ENCODE results near the gene MBD6.

DNA sequence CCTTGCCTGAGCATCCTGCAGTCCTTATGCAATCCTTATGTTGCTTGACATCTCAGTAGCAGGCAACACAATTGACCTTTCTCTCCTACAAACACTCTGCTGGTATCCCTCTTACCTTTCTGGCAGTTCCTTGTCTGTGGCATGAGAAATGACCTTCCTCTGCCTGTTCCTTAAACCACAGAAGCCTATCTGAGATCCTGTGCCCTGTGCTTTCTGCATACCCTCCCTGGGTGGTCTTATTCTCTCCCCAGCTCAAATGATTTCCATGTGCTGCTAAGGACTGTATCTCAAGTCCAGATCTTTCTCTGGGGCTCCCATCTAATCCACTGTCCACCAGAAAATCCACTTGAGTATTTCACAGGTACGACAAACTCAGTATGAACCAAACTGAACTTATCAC, 41.0 kb upstream of the MBD6 start:
- TF ChIP-seq RARB (CRISPR knock-in tag; IDR thresholded peaks at IDR 0.05) = no peak
- TF ChIP-seq SNAI2 (CRISPR knock-in tag; IDR thresholded peaks at IDR 0.05) = no peak
- TF ChIP-seq GLIS3 (CRISPR knock-in tag; IDR thresholded peaks at IDR 0.05) = no peak
- TF ChIP-seq, protein P1, sequence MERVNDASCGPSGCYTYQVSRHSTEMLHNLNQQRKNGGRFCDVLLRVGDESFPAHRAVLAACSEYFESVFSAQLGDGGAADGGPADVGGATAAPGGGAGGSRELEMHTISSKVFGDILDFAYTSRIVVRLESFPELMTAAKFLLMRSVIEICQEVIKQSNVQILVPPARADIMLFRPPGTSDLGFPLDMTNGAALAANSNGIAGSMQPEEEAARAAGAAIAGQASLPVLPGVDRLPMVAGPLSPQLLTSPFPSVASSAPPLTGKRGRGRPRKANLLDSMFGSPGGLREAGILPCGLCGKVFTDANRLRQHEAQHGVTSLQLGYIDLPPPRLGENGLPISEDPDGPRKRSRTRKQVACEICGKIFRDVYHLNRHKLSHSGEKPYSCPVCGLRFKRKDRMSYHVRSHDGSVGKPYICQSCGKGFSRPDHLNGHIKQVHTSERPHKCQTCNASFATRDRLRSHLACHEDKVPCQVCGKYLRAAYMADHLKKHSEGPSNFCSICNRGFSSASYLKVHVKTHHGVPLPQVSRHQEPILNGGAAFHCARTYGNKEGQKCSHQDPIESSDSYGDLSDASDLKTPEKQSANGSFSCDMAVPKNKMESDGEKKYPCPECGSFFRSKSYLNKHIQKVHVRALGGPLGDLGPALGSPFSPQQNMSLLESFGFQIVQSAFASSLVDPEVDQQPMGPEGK (CRISPR knock-in tag; IDR thresholded peaks at IDR 0.05; ENCODE audit: borderline replicate concordance) = no peak
- TF ChIP-seq, protein P2, sequence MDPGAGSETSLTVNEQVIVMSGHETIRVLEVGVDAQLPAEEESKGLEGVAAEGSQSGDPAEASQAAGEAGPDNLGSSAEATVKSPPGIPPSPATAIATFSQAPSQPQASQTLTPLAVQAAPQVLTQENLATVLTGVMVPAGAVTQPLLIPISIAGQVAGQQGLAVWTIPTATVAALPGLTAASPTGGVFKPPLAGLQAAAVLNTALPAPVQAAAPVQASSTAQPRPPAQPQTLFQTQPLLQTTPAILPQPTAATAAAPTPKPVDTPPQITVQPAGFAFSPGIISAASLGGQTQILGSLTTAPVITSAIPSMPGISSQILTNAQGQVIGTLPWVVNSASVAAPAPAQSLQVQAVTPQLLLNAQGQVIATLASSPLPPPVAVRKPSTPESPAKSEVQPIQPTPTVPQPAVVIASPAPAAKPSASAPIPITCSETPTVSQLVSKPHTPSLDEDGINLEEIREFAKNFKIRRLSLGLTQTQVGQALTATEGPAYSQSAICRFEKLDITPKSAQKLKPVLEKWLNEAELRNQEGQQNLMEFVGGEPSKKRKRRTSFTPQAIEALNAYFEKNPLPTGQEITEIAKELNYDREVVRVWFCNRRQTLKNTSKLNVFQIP (CRISPR knock-in tag; IDR thresholded peaks at IDR 0.05; ENCODE audit: borderline replicate concordance, low read depth) = no peak
- TF ChIP-seq, protein P3, sequence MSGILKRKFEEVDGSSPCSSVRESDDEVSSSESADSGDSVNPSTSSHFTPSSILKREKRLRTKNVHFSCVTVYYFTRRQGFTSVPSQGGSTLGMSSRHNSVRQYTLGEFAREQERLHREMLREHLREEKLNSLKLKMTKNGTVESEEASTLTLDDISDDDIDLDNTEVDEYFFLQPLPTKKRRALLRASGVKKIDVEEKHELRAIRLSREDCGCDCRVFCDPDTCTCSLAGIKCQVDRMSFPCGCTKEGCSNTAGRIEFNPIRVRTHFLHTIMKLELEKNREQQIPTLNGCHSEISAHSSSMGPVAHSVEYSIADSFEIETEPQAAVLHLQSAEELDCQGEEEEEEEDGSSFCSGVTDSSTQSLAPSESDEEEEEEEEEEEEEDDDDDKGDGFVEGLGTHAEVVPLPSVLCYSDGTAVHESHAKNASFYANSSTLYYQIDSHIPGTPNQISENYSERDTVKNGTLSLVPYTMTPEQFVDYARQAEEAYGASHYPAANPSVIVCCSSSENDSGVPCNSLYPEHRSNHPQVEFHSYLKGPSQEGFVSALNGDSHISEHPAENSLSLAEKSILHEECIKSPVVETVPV (CRISPR knock-in tag; IDR thresholded peaks at IDR 0.05) = no peak
- TF ChIP-seq, protein P4, sequence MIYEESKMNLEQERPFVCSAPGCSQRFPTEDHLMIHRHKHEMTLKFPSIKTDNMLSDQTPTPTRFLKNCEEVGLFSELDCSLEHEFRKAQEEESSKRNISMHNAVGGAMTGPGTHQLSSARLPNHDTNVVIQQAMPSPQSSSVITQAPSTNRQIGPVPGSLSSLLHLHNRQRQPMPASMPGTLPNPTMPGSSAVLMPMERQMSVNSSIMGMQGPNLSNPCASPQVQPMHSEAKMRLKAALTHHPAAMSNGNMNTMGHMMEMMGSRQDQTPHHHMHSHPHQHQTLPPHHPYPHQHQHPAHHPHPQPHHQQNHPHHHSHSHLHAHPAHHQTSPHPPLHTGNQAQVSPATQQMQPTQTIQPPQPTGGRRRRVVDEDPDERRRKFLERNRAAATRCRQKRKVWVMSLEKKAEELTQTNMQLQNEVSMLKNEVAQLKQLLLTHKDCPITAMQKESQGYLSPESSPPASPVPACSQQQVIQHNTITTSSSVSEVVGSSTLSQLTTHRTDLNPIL (CRISPR knock-in tag; IDR thresholded peaks at IDR 0.05; ENCODE audit: low read depth) = no peak
- no peak for TF ChIP-seq ZNF8 (CRISPR knock-in tag; IDR thresholded peaks at IDR 0.05)

All from SK-N-SH treated with all-trans-retinoic acid at 6 μM for 48 hours (cell line).